WI38 (cell line): ENCODE measurements around the gene DEFB113.
"Not testable (repeated sequence)": the region's sequence is repeated elsewhere in the genome, so short reads cannot be mapped to it uniquely, and the experiment has no call there.

Source experiments
- H3K4me3 ChIP-seq: 2 replicates; pipeline ENCODE4 v1.5.1; 2011; ENCODE audit warnings: low read depth, mild to moderate bottlenecking, control low read depth, low read length
- TF ChIP-seq, protein P1 (sequence below): IDR thresholded peaks from 2 replicates; pipeline ENCODE4 v1.5.1; 2012; ENCODE audit warnings: low read depth, mild to moderate bottlenecking, control low read depth, low read length

DEFB113 gene

DNA sequence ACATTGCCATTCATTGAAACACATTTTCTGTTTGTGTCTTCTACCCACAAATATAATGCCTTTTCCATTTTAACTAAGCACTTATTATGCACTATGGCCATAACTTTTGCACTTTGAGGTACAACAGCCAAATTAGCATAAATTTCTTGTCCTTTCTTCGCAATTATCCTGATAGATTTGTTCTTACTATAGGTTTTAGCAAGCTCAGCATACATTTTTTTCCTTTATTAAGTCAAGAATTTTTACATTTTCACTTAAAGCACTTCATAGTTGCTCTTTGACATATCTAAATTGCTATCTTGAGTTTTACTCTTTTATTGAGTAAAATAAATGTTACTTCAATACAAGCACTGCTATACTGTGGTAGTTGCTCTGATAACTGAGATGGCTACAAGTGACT lies 11.2 kb downstream of the DEFB113 start:
- TF ChIP-seq, protein P1, sequence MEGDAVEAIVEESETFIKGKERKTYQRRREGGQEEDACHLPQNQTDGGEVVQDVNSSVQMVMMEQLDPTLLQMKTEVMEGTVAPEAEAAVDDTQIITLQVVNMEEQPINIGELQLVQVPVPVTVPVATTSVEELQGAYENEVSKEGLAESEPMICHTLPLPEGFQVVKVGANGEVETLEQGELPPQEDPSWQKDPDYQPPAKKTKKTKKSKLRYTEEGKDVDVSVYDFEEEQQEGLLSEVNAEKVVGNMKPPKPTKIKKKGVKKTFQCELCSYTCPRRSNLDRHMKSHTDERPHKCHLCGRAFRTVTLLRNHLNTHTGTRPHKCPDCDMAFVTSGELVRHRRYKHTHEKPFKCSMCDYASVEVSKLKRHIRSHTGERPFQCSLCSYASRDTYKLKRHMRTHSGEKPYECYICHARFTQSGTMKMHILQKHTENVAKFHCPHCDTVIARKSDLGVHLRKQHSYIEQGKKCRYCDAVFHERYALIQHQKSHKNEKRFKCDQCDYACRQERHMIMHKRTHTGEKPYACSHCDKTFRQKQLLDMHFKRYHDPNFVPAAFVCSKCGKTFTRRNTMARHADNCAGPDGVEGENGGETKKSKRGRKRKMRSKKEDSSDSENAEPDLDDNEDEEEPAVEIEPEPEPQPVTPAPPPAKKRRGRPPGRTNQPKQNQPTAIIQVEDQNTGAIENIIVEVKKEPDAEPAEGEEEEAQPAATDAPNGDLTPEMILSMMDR: no peak
- no peak overlapping the region for H3K4me3 ChIP-seq

DNA sequence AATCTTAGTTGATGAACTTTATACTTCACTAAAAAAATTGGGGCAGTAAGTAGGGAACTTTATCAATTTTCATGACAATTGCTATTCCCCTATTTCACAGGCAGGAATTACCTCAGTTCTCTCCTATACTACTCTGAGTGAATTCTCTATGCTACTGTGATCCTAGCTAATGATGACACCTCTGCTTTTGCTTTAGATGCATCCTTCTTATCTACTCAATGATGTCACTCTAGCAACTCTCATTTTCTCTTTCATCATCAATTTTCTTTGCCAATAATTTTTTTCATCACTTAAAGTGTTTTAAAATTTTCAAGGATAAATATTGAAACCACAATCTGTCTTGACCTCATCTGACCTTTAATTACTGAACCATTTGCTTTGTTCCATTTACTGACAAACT lies 13.6 kb downstream of the DEFB113 start:
- H3K4me3 ChIP-seq: no peak overlapping the region
- TF ChIP-seq, protein P1: no peak

DNA sequence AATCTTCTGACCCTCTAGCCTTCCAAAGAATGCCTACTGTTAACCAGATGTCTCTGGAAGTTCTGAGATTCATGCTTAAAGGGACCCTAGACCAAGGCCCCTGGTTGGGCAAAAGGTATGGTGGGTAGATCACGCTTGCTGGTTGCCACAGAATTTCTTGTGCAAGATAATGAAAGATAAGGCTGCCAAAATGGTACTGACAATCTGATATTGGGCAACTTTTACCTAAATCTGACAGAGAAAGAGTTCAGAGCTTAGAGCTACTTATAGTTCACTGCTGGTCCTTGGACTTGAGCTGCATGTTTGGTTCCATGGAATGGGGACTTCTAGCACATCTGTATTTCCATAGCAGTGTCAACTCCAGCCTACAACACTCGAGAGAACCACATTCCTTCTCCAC lies 17.5 kb downstream of the DEFB113 start:
- no peak overlapping the region for H3K4me3 ChIP-seq
- TF ChIP-seq, protein P1: no peak

DNA sequence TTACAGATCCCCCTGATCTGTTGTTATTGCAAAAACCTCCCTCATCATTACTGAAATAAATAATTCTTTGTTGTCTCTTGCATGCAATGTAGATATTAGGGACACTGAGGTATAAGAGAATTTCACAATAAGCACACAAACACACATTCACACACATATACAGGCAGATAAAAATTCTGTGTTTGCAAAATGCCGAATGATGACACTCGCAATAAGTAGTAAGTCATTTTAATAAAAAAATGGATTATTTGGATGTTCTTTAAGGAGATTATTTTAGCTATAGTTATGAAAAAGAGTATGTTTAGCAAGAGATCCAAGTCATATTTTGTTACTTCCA lies 19.0 kb downstream of the DEFB113 start:
- TF ChIP-seq, protein P1: no peak

DNA sequence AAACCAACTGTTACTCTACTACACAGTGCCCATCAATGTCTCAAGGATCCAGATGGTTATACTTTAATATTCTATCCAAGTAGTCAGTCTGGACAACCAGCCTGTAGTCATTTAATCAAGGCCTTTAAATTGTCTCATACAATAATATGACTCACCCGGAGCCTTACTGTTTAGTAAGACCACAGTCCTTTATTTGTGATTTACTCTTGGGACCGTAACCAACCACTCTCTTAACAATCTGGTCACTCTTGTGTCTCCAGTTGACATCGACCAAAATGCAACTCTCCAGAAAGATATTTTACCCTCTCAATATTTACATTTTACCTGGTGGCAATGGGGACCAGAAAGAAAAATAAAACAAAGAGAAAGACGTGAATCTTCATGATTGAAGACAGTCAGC lies 20.4 kb downstream of the DEFB113 start:
- H3K4me3 ChIP-seq: no peak overlapping the region

More for the DNA sequence above, 19.0 kb downstream of the DEFB113 start:
- H3K4me3 ChIP-seq: no peak overlapping the region

DNA sequence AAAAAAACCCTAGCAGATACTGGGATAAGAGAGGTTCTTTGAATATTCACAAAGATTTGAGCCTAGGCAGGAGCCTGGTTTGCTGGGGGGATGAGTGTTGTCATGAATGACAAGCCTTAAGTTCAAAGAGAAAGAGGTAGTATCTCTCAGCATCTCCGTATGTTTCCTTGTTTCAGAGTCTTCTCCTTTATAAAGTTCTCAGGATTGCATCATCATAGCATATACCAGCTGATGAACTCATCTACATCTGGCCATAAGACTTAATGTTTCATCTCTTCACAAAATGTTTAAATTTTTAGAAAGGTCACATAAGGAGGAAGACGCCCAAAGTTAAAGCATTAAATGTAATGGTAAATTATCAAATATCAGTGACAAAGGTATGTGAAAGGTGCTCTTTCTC lies 22.6 kb downstream of the DEFB113 start:
- H3K4me3 ChIP-seq: no peak overlapping the region
- TF ChIP-seq, protein P1: no peak

More for the DNA sequence above, 20.4 kb downstream of the DEFB113 start:
- TF ChIP-seq, protein P1: no peak

DNA sequence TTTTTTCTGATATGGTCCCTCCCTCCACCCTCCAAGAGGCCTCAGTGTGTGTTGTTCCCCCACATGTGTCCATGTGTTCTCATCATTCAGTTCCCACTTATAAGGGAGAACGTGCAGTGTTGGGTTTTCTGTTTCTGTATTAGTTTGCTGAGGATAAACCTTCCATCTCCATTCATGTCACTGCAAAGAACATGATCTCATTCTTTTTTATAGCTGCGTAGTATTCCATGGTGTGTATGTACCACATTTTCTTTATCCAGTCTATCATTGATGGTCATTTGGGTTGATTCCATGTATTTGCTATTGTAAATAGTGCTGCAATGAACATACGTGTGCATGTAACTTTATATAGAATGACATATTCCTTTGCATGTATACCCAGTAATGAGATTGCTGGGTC lies 25.4 kb downstream of the DEFB113 start:
- H3K4me3 ChIP-seq: not testable (repeated sequence)

DNA sequence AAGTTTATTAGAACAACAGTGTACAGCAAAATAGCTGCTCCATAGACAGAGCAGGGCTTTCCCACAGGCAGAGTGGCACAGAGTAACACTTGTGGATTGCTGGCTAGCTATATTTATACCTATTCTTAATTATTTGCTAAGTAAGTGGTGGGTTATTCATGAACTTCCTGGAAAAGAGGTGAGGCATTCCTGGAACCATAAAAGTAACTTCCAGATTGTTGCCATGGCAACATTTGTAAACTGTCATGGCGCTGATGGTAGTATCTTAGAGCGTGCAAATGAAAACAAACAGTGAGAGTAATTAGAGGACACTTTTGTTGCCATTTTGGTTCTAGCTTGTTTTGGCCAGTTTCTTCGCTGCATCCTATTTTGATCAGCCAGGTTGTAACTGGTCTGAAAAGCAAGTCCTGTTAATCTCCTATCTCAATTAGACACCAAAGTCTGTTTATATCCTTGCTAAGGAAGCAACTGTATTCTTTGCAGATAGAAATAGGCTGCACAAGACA lies 29.4 kb downstream of the DEFB113 start:
- H3K4me3 ChIP-seq: no peak overlapping the region
- TF ChIP-seq, protein P1: no peak
